Mucosa of rectum (tissue), 2 donors: ENCODE data around the gene HADH.

ENCODE experiments used
- H3K27ac ChIP-seq, 2 donors: one replicate each; pipeline ENCODE4 v1.7.0; 2013; ENCODE audit warnings: inconsistent platforms in 2 of 2, low read depth in 2 of 2, low read length in 2 of 2
- H3K27me3 ChIP-seq, 2 donors: one replicate each; pipeline ENCODE4 v1.7.0; 2013; ENCODE audit warnings: low read length in 2 of 2; ENCODE audit not compliant: control insufficient read depth in 2 of 2, insufficient read depth in 2 of 2
- H3K36me3 ChIP-seq, 2 donors: one replicate each; pipeline ENCODE4 v1.7.0; 2013; ENCODE audit warnings: low read length in 2 of 2; ENCODE audit not compliant: control insufficient read depth in 2 of 2, insufficient read depth in 2 of 2
- H3K4me1 ChIP-seq, 2 donors: one replicate each; pipeline ENCODE4 v1.7.0; 2013; ENCODE audit warnings: low read length in 2 of 2, mild to moderate bottlenecking in 1 of 2; ENCODE audit not compliant: control insufficient read depth in 2 of 2, insufficient read depth in 2 of 2
- H3K4me3 ChIP-seq, 2 donors: one replicate each; pipeline ENCODE4 v1.7.0; 2013; ENCODE audit warnings: low read length in 2 of 2
- H3K9ac ChIP-seq, 2 donors: one replicate each; pipeline ENCODE4 v1.7.0; 2013; ENCODE audit warnings: low read length in 2 of 2, low read depth in 1 of 2, mild to moderate bottlenecking in 1 of 2
- H3K9me3 ChIP-seq, 2 donors: one replicate each; pipeline ENCODE4 v1.7.0; 2013; ENCODE audit warnings: low read length in 2 of 2; ENCODE audit not compliant: control insufficient read depth in 2 of 2
- donor health status: healthy.
- donor health status: Normal muscosa, but diverticular disease.

HADH gene

DNA sequence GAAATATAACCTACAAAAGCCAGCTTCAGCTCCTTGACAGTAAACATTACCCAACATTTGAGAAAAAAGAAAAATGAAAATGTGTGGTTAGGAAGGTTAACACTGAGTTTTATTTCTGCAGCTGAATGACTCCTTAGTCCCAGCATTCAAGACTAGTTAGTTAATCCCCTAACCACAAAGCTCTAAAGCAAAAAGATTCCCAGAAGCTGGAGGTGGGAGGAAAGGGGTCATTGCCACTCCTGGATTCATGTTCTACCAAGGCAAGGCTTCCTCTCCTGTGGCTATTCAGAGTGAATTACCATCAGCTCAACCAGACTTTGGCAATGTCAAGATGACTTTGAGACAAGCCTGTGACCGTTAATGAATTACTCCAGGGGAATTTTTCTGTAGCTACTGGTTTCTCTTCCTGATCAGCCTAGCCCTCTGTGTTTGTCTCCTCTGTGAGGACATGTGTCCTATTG is 63.6 kb downstream of the HADH start:
- Histone ChIP-seq H3K27me3 (no peaks in the 10 kb centered on the region), H3K27ac (no peak overlapping the region), H3K4me3 (no peak overlapping the region), H3K36me3 (no peaks in the 10 kb centered on the region), H3K9me3 (no peaks in the 10 kb centered on the region), H3K4me1 (no peaks in the 10 kb centered on the region), H3K9ac (no peak overlapping the region)

DNA sequence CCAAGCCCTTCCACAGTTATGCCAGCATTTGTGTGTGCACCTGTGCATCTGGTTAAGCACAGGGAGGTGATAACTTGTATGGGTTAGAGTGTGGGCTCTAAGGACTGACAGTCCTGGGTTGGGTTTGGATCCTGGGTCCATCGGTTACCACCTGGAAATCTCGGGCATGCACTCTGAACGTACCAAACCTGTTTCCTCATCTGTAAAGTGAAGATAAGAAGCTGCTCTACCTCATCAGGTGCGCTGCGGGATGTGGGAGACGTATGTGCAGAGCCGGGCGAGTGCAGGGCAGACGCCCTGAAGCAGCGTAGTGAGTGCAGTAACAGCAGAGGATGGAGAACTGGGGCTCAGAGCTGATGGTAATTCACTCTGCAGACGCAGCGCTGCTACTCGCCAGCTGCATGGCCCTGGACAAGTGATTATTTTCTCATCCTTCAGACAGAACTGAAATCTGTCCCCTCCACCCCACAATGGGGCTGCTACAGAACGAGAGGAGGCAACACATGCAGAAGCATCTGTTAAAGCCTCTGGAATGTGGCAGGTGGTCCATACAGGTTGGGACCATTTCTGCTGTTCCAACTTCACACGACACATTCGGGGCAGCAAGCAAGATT is 64.4 kb downstream of the HADH start:
- Histone ChIP-seq H3K4me3 (no peak overlapping the region), H3K27ac (no peak overlapping the region), H3K36me3 (no peaks in the 10 kb centered on the region), H3K9me3 (no peaks in the 10 kb centered on the region), H3K9ac (no peak overlapping the region), H3K27me3 (no peaks in the 10 kb centered on the region), H3K4me1 (no peaks in the 10 kb centered on the region)

GRCh38 chr4:108055787-108056186 is 66.1 kb downstream of the HADH start:
- Histone ChIP-seq H3K36me3 (no peaks in the 10 kb centered on the region), H3K27me3 (no peaks in the 10 kb centered on the region), H3K9ac (no peak overlapping the region), H3K27ac (no peak overlapping the region), H3K4me3 (no peak overlapping the region), H3K4me1 (no peaks in the 10 kb centered on the region), H3K9me3 (no peaks in the 10 kb centered on the region)

- H3K9ac ChIP-seq, result no peak overlapping the region
- no peaks in the 10 kb centered on the region for H3K36me3 ChIP-seq
- no peaks in the 10 kb centered on the region for H3K9me3 ChIP-seq
- no peak overlapping the region for H3K27ac ChIP-seq
- no peaks in the 10 kb centered on the region for H3K27me3 ChIP-seq
- no peak overlapping the region for H3K4me3 ChIP-seq
- no peaks in the 10 kb centered on the region for H3K4me1 ChIP-seq
Measured at GRCh38 chr4:108056418-108056817, 66.7 kb downstream of the HADH start.

- H3K27ac ChIP-seq, result no peak overlapping the region
- H3K36me3 ChIP-seq, result no peaks in the 10 kb centered on the region
- no peaks in the 10 kb centered on the region for H3K9me3 ChIP-seq
- no peaks in the 10 kb centered on the region for H3K27me3 ChIP-seq
- no peak overlapping the region for H3K9ac ChIP-seq
- H3K4me1 ChIP-seq, result no peaks in the 10 kb centered on the region
- H3K4me3 ChIP-seq, result no peak overlapping the region
Measured at GRCh38 chr4:108058685-108059440, 69.2 kb downstream of the HADH start.

DNA sequence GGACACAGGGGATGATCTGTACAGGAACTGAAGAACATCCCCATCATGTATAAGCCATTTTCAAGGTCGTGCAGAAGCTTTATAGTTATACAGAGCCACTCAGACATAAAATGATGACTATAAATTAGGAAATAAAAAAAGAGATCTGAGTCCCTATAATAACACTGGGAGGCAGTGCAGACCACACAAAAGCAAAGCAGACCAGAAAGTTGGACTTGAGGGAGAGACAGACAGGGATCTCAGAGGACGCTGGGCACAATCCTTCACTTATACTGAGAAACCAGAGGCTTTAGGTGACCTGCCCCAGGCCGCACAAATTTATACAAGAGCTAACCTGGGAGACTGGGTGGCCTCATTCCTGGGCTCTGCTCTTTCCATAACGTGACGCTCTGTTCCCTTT is 70.5 kb downstream of the HADH start:
- H3K9ac ChIP-seq, result no peak overlapping the region
- no peak overlapping the region for H3K4me3 ChIP-seq
- no peak overlapping the region for H3K27ac ChIP-seq
- no peaks in the 10 kb centered on the region for H3K9me3 ChIP-seq
- no peaks in the 10 kb centered on the region for H3K27me3 ChIP-seq
- no peaks in the 10 kb centered on the region for H3K4me1 ChIP-seq
- no peaks in the 10 kb centered on the region for H3K36me3 ChIP-seq

GRCh38 chr4:108060686-108061321 is 71.1 kb downstream of the HADH start:
- no peak overlapping the region for H3K9ac ChIP-seq
- no peak overlapping the region for H3K4me3 ChIP-seq
- H3K4me1 ChIP-seq, result no peaks in the 10 kb centered on the region
- H3K27ac ChIP-seq, result no peak overlapping the region
- H3K27me3 ChIP-seq, result no peaks in the 10 kb centered on the region
- no peaks in the 10 kb centered on the region for H3K9me3 ChIP-seq
- H3K36me3 ChIP-seq, result no peaks in the 10 kb centered on the region

DNA sequence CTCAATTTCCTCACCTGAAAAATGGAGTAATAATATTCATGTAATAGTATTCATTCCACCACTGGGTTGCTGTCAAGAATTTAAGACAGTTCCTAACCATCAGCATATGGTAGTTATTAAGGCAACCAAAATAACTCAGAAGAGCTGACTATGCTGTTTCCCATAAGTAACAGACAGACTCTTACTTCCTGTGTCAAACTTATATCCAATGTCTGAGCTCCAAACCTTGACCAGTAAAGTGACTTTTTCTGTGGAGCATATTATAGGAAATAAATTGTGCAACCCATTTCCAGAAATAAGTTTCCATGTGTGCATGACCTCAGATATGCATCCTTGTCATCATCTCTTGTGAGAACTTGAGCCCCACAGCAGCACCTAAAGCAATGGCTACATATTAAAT is 78.8 kb downstream of the HADH start:
- Histone ChIP-seq H3K4me1 (no peaks in the 10 kb centered on the region), H3K4me3 (no peak overlapping the region), H3K36me3 (no peaks in the 10 kb centered on the region), H3K27me3 (no peaks in the 10 kb centered on the region), H3K9ac (no peak overlapping the region), H3K9me3 (no peaks in the 10 kb centered on the region), H3K27ac (no peak overlapping the region)

- H3K36me3 ChIP-seq, result no peaks in the 10 kb centered on the region
- H3K9me3 ChIP-seq, result no peaks in the 10 kb centered on the region
- H3K27ac ChIP-seq, result no peak overlapping the region
- H3K27me3 ChIP-seq, result no peaks in the 10 kb centered on the region
- H3K9ac ChIP-seq, result no peak overlapping the region
- no peak overlapping the region for H3K4me3 ChIP-seq
- H3K4me1 ChIP-seq, result no peaks in the 10 kb centered on the region
Measured at GRCh38 chr4:108070775-108071174, 81.1 kb downstream of the HADH start.

DNA sequence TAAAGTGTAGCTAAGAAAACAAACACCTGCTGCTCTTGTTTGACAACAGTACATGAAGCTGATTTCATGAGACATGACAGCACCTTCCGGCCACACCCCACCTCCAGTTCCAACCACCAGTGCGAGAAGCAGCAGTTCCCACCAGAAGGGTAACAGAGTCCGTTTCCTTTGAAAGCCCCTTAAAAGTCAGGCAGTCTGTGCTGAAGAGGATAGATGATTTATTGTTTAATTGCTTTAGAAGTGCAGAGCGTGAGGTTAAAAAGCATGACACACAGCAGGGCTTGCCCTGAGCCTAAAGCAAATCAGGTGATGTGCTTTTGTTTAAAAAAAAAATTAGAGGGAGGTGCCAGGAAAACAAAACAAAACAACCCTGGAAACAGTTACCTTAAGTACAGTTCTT is 82.6 kb downstream of the HADH start:
- H3K9ac ChIP-seq, result no peak overlapping the region
- H3K27ac ChIP-seq, result no peak overlapping the region
- H3K9me3 ChIP-seq, result no peaks in the 10 kb centered on the region
- H3K4me3 ChIP-seq, result no peak overlapping the region
- H3K4me1 ChIP-seq, result no peaks in the 10 kb centered on the region
- no peaks in the 10 kb centered on the region for H3K27me3 ChIP-seq
- no peaks in the 10 kb centered on the region for H3K36me3 ChIP-seq
